ENCODE measurements around the gene VPREB1. TPM values are rescaled to one million over a fixed set of nuclear protein-coding genes. Genes with fewer than 3 reads are reported as not detected.
A peak's percentile ranks its signal among the peaks of the same experiment; 100 is the strongest.
"Not testable (repeated sequence)": the region's sequence is repeated elsewhere in the genome, so short reads cannot be mapped to it uniquely, and the experiment has no call there.

Gene VPREB1
- polyA plus RNA-seq, 5 donors, result 0.38 TPM; not detected in 4

DNA sequence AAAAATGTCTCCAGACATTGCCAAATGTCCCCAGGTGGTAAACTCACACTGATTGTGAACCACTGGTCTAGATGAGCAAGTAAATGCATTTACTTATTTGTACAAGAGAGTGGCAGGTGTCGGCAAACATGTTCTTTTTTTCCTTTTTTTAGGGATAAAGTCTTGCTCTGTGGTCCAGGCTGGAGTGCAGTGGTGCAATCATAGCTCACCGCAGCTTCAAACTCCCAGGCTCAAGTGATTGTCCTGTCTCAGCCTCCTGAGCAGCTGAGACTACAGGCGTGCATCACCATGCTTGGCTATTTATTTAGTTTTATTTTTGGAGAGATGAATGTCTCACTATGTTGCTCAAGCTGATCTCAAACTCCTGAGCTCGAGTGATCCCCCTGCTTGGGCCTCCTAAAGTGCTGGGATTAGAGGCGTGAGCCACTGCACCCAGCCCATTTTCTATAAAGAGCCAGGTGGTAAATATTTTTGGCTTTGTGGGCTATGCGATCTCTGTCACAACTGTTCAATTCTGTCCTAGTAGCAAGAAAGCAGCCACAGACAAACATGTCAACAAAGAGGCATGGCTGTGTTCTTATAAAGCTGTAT, 1.4 kb downstream of the VPREB1 start:
- DNase-seq, result no peak

DNA sequence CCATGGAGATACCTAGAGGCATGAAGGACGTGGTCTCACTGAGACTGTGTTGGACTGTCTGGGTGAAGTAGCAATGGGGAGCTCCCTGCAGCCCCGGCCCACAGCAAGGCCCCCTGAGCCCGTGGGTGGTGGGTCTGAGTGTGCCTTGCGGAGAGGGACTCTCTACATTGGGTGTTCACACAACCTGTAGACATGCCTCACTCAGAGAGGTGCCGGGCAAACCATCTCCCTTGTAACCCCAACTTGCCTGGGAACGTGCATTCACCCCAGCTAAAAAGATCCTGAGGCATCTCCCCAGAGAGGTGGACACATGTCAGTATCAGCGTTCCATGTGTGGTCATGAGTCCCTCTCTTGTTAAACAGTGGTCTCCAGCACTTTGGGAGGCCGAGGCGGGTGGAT, 2.1 kb downstream of the VPREB1 start:
- DNase-seq, result no peak

DNA sequence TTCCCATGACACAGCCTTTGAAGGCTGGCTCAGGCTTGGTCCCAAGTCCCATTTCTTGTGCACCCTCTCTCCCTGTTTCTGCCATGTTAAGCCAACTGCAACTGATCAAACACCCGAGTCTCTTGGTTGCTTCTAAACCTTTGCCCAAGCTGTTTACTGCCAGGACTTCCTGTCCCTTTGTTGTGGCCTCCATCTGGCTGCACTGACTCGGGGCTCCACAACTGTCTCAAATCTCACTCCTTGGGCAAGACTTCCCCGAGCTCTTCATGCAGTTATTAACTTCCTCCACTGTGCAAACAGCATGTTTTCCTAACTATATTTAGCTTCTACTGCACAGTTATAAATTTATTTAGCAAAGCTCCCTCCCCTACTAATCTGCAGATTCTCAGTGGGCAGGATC, 4.3 kb downstream of the VPREB1 start:
- no peak for DNase-seq

DNA sequence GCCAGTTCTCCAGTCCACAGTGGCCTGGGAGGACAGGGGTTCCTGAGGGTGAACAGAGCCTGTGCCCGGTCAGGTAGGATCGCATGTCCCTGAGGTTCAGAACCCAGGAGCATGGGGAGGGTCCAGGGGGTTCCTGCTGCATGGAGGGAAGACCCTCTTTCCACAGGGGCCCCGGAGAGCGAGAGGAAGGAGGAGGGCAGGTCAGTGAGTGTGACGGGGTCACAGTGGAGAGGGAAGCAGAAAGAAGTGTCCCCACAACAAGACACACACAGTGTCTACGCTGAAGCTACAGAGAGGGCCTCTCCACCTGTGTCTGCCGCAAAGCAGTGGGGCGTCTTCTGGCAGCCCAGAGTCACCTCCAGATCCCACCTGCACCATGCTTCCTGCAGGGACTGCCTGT, 6.1 kb downstream of the VPREB1 start:
- DNase-seq, result not testable (repeated sequence)

DNA sequence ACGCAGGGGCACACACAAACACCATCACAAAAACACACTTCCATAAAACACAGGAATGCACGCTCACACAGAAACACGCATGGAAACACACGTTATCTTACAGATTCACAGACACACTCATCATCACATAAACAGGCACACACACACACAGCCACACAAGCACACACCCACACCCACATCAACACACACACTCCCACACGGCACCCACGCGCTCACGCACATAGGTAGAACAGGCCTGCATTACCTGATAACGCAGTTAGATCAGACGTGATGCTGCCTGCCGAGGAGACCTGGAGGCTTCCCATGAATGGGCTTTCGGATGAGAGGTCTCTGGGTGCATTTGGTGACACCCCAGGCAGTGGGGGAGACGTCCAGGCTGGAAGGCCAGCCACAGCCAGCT, 11.5 kb downstream of the VPREB1 start:
- DNase-seq, result not testable (repeated sequence)

DNA sequence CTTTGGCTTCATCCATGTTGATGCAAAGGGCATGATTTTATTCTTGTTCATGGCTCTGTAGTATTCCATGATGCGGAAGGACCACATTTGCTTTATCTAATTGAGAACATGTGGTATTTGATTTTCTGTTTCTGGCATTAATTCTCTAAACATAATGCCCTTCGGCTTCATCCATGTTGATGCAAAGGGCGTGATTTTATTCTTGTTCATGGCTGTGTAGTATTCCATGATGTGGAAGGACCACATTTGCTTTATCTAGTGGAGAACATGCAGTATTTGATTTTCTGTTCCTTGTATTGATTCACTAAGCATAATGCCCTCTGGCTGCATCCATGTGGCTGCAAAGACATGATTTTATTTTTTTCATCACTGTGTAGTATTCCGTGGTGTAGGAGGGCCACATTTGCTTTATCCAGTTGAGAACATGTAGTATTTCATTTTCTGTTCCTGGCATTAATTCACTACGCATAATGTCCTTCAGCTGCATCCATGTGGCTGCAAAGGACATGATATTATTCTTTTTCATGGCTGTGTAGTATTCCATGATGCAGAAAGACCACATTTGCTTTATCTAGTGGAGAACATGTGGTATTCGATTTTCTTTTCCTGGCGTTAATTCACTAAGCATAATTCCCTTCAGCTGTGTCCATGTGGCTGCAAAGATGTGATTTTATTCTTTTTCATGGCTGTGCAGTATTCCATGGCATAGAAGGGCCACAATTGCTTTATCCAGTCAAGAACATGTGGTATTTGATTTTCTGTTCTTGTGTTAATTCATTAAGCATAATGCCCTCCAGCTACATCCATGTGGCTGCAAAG, 14.2 kb downstream of the VPREB1 start:
- not testable (repeated sequence) for DNase-seq

DNA sequence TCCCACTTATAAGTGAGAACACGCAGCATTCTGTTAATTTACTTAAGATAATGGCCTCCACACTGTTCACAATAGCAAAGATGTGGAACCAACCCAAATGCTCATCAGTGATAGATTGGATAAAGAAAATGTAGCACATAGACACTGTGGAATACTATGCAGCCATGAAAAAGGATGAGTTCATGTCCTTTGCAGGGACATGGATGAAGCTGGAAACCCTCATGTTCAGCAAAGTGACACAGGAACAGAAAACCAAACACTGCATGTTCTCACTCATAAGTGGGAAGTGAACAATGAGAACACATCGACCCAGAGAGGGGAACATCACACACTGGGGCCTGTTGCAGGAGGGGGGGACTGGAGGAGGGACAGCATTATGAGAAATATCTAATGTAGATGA, 15.6 kb downstream of the VPREB1 start:
- not testable (repeated sequence) for DNase-seq

DNA sequence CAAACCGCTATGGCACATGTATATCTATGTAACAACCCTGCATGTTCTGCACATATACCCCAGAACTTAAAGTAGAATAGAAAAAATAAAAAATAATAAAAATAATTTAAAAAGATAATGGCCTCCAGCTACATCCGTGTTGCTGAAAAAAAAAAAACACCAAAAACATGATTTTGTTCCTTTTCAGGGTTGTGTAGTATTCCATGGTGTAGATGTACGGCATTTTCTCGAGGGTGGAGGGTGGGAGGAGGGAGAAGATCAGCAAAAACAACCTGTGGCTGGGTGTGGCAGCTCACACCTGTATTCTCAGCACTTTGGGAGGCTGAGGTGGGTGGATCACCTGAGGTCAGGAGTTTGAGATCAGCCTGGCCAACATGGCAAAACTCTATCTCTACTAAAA, 16.0 kb downstream of the VPREB1 start:
- DNase-seq, result not testable (repeated sequence)

DNA sequence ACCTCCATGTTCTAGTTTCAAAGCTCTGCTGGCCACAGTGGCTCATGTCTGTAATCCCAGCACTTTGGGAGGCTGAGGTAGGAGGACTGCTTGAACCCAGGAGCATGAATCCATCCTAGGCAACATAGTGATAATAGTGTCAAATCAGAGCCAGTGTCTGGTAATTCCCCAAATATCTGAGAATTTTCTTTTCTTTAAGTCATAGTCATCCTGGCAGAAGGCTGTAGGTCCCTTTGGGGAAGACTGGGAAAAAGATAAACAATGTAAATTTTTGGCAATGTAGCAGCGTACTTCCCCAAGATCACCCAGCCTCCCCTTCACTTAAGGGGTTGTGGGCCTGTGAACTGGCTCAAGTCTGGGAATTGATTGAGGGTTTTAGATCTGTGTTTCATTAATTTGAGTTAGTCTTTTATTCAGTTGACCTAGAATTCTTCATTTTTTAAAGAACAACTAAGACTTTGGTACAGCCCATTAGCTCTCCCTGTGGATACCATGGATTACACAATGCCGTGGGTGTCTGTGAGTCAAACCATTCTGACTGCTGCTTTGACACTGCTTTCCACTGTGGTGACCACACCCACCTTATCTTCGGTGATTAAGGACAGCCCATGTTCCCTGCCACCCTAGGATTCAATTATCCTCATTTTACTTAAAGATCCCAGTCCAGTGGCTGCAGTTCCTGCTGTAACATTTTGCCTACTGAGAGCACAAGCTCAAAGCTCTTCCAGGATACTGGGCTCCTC, 17.9 kb downstream of the VPREB1 start:
- peak; percentile 7 to 12 for DNase-seq

DNA sequence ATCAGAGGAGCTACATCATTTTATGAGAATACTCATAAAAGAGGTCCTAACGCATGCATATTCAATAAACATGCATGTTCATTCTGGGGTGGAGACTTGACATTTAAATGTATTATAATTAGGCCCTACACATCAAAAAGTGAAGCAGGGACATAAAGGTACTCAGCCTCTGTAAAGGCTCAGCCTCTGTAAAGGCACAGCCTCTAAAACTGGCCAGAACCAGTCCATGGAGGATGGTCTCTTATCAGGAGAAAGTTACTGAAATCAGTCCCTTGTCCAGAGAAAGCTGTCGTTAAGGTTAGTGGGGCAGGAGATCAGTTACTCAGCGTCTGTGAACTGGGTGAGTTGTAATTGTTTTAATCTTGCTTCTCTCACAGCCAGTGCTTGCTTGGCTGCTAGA, 19.2 kb downstream of the VPREB1 start:
- DNase-seq, result not testable (repeated sequence)

DNA sequence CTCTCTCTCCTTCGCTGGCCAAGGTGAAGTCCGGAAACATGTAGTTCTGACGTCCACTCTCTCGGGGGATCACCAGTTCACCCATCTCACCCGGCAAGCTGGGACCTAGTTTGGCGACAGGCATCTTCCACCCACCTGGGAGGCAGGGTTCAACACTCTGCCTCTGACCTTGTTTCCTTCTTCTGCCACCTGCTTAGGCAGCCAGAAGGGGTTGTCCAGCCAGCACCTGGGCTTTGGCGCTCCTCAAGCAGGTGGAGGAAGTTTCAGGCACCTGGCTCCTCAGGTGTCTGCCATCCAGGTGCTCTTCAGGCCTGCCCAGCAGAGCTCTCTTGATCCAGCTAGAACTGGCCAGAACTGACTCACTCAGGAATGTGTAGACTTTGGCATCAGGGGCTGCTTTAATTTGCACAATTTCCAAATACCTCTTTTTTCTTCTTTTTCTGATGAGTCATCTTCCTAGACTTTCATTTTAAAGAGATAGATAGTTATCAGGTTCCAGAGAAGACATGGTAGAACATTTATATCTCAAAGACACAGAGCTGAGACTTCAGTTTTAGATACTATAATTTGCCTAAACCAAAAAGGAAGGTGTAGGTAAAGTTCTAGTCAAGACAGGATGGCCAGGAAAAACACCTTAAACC, 25.6 kb downstream of the VPREB1 start:
- DNase-seq, result not testable (repeated sequence)

DNA sequence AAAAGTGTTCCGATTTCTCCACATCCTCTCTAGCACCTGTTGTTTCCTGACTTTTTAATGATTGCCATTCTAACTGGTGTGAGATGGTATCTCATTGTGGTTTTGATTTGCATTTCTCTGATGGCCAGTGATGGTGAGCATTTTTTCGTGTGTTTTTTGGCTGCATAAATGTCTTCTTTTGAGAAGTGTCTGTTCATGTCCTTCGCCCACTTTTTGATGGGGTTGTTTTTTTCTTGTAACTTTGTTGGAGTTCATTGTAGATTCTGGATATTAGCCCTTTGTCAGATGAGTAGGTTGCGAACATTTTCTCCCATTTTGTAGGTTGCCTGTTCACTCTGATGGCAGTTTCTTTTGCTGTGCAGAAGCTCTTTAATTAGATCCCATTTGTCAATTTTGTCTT, 32.8 kb downstream of the VPREB1 start:
- DNase-seq, result not testable (repeated sequence)

DNA sequence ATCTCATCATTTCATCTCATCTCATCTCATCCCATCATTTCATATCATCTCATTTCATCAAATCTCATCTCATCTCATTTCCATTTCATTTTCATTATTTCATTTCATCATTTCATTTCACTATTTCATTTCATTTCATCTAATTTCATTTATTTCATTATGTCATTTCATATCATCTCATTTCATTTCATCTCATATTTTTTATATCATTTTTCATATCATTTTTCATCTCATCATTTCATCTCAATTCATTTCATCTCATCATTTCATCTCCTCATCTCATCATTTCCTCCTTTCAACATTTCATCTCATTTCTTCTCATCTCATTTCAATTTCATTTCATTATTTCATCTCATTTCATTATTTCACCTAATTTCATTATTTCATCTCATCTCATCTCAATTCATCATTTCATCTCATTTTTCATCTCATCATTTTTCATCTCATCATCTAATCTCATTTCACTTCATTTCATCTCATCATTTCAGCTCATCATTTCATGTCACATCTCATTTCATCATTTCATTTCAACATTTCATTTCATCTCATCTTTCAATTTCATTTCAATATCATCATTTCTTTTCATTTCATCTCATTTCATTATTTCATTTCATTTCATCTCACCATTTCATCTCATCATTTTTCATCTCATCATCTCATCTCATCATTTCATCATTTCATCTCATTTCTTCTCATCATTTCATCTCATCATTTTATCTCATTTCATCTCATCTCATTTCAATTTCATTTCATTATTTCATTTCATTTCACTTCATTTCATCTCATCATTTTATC, 40.6 kb downstream of the VPREB1 start:
- DNase-seq, result not testable (repeated sequence)

DNA sequence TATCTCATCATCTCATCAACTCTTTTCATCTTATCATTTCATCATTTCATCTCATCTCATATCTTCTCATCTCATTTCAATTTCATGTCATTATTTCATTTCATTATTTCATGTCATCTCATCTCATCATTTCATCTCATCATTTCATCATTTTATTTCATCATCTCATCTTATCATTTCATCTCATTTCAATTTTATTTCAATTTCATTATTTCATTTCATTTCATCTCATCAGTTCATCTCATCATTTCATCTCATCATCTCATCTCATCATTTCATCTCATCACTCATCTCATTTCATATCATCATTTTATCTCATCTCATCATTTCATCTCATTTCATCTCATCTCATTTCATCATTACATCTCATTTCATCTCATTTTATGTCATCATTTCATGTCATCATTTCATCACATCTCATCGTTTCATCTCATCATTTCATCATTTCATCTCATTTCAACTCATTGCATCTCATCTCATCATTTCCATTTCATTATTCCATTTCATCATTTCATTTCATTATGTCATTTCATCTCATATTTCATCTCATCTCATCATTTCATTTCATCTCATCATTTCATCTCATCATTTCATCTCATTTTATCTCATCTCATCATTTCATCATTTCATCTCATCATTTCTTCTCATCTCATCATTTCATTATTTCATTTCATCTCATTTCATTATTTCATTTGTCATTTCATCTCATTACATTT, 42.0 kb downstream of the VPREB1 start:
- not testable (repeated sequence) for DNase-seq

DNA sequence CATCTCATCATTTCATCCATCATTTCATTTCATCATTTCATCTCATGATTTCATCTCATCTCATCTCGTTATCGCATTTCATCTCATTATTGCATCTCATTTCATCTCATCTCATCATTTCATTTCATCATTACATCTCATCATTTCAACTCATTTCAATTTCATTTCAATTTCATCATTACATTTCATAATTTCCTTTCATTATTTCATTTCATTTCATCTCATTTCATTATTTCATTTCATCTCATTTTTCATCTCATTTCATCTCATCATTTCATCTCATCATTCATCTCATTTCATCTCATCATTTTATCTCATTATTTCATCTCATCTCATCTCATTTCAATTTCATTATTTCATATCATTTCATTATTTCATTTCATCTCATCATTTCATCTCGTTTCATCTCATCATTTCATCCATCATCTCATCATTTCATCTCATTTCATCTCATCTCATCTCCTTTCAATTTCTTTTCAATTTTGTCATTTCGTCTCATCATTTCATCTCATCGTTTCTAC, 42.6 kb downstream of the VPREB1 start:
- DNase-seq, result not testable (repeated sequence)

DNA sequence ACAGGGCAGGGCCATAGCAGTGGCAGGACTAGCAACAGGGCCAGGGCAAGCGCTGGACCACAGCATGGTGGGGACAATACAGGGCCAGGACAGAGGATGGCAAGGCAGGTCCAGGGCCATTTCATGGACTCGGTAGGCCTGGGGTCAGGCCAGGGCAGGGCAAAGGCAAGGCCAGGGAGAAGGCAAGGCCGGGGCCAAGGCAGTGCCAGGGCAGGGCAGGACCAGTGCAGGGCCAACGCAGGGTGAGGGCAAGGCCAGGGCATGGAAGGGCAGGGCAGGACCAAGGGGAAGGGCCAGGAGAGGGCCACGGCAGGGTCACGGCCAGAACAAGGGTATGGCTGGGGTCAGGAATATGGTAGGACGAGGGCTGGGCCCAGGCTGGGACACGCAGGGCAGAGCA, 45.1 kb downstream of the VPREB1 start:
- not testable (repeated sequence) for DNase-seq

DNA sequence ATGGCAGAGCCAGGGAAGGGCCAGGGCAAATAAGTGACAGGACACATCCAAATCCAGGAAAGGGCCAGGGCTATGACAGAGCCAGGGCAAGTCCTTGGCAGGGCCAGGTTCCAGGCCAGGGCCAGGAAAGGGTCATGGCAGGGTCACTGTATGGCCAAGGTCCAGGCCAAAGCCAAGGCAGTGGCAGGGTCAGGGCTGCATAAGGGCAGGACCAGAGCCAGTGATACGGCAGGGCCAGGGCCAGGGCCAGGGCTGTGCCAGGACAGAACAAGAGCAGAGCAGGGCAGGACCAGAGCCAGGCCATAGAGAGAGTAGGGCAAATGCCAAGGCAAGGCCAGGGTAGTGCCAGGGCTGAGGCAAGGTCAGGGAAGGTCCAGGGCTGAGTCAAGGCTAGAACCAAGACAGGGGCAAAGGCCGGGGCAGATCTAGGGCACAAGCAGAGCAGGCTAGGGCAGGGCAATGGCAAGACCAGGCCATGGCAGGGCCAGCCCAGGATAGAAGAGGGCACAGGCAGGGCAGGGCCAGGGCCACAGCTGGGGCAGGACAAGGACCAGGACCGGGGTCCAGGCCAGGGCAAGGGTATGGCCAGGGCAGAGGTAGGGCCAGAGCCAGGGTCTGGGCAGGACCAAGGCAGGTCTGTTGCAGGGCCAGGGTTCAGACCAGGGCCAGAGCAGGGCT, 46.7 kb downstream of the VPREB1 start:
- not testable (repeated sequence) for DNase-seq

DNA sequence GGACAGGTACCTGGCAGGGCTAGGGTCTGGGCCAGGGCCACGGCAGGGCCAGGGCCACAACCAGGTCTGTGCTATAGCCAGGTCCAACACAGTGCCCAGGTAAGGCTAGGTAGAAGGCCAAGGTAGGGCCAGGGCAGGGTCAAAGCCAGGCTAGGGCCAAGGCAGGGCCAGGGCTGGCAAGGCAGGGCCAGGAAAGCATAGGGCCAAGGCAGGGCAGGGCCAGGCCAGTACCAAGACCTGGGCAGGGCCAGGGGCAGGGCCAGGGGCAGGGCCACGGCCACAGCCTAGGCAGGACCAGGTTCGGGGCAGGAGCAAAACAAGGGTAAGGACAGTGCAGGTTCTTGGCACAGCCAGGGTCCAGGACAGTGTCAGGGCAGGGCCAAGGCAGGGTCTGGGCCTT, 48.1 kb downstream of the VPREB1 start:
- not testable (repeated sequence) for DNase-seq

DNA sequence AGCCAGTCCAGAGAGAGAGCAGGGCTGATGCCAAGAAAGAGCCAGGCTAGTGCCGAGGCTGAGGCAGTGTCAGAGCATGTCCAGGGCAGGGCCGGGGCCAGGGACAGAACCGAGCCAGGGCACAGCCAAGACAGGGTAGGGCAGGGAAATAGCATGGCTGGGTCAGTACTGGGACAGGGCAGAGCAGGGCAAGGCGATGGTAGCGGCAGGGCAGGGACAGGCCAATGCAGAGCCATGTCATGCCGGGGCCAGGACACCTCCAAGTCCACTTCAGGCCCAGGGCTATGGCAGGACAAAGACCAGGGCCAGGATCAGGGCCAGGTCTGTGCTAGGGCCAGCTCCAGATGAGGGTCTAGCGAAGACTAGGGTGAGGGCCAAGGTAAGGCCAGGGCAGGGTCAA, 48.9 kb downstream of the VPREB1 start:
- DNase-seq, result not testable (repeated sequence)

DNA sequence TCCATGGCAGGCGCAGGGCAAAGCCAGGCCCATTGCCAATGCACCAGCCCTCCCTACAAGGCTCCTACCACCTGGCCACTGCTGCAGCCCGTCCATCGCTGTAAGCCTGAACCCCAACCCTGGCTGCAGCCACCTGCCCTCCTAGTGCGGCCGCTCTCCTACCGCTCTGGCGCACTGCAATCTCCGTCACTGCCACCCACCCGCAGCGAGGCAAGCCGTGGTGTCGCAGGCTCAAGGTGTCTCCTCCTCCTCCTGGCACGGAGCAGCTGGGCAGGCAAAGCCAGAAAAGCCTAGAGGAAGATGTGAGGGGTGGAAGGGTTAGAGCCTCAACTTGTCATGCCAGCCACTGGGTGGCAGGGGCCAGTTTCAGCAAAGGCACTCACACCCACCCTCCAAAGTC, 50.1 kb downstream of the VPREB1 start:
- not testable (repeated sequence) for DNase-seq
